NCI-H2227 (cell line): Measurements from ENCODE around the gene EHMT1.
"Not testable (repeated sequence)": the region's sequence is repeated elsewhere in the genome, so short reads cannot be mapped to it uniquely, and the experiment has no call there.

Experiments used
- DNase-seq: peaks from one replicate; lab custom pipeline; 2025; ENCODE audit not compliant: unreplicated experiment; lab: John Stamatoyannopoulos, UW

Gene EHMT1

DNA sequence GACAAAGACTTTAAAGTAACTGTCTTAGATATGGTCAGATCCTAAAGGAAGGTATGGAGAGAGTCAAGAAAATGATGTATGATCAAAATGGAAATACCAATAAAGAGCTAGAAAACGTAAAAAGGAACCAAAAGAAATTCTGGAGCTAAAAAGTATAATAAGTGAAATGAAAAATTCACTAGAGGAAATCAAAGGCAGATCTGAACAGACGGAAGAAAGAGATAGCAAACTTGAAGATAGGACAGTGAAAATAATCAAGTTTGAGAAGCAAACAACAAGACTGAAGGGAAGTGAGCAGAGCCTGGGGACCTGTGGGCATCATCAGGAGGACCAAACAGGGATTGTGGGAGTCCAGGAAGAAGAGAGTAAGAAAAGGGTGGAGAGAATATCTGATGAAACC is 115.4 kb downstream of the EHMT1 start:
- DNase-seq, result peak; percentile 2

DNA sequence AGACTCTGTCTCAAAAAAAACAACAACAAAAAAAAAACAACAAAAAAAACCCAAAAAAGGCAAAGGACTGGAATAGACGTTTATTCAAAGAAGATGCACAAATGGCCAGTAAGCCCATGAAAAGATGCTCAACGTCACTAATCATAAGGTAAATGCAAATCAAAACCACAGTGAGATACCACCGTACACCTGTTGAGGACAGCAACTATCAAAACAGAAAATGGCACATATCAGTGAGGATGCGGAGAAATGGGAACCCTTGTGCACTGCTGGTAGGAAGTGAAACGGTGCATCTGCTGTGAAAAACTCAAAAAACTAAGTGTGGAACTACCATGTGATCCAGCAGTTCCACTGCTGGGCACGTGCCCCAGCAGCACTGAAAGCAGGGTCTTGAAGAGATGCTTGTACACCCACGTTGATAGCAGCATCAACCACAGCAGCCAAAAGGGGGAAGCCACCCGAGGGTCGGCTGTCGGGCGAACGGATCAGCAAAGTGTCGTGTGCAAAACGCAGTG is 119.4 kb downstream of the EHMT1 start:
- not testable (repeated sequence) for DNase-seq

DNA sequence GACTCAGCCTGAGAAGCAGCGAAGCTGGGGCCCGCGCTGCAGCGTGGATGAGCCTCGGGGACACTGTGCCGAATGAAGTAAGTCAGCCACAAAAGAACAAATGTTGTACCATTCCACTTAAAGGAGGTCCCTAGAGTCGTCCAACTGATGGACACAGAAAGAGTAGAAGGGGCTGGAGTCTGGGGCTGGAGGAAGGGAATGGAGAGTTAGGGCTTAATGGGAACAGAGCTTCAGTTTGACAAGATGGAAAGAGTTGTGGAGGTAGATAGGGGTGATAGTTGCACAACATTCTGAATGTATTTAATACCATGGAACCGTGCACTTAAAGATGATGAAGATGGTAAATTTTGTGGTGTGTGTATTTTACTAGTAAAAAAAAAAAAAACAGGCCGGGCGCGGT is 119.9 kb downstream of the EHMT1 start:
- DNase-seq, result no peak

- DNase-seq, result no peak
These were observed 120.8 kb downstream of the EHMT1 start for GRCh38 chr9:137739371-137740309.

DNA sequence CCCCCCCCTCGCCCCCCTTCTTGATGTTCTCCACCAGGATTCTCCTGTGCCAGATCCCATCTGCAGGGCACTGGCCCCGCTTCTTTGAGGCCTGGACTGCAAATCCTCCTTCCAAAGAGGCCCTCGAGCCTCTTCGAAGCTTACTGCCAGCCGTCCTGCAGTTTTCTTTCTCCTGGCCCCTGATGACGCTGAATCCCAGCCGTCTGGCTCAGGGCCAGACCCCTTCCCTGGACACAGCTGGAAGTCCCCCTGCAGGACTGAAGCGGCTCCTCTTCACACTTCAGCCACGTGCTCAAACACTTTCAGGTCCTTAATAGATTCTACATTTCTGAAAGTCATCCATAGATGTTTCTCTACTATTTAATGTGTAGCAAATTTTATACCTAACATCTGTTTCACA is 121.5 kb downstream of the EHMT1 start:
- peak; percentile 51 for DNase-seq

GRCh38 chr9:137741330-137741729 is 122.5 kb downstream of the EHMT1 start:
- no peak for DNase-seq

- DNase-seq, result no peak
These were observed 123.9 kb downstream of the EHMT1 start for GRCh38 chr9:137742698-137743097.

- no peak for DNase-seq
These were observed 124.9 kb downstream of the EHMT1 start for GRCh38 chr9:137743695-137744094.

DNA sequence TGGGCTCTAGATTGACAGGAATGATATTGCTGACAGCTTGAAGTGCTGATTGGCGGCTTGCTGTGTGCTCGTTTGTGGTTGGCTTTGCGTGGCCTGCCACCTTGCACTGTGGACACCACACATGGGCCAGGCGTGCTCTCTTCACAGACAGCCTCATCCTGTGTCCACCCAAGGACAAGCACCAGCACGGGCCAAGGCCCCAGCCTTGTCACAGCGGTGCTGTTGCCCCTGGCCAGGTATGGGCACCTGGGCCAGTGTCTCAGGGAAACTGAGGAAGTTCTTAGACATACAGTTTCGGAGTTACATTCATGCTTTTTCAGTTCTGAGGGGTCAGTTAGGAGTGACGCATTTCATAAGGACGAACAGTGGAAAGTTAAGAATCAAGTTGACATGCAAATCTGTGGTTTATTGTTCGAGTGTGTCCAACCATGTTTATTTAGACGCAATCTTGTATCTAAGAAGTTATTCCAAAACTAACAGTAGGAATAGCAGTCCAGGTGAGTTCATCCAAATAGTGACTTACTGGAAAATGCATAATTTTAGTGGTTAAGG is 125.9 kb downstream of the EHMT1 start:
- DNase-seq, result no peak

DNA sequence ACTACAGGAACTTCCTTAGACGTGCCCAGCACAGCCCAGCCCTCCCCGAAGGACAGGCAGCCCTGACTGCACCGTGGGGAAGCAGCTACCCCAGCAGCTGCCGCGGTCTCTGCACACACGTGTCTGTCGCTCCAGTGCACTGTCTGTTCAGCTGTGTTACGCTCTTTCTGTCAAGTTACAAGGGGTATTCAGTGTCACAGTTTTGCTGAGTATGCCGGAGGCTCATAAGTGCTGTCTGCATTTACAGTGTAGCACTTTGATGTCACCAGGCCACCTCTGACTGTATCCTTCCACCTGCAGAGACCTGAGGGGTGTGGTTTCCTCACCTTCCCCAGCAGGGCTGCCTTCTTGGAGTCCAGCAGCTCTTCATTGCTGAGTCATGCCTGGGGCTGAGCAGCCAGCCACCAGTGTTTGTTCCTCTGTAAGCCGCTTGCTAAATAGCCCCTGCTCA is 126.8 kb downstream of the EHMT1 start:
- no peak for DNase-seq

DNA sequence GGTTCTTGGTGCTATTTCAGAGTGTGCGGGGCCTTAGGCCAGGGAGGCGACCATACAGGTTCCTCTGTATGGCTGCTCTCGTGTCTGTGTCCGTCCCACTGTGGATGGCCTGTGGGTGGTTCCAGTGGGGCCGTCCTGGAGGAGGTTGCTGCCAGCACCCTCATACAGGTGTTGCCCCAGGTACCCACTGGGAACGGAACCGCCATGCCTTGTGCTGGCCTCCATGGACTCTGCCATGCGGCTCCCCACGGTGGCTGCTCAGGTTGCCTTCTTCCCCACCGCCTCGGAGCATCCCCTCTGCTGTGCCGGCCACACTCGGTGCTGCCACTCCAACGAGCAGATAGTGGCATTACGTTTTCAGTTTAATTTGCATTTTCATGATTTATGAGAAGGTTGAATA is 129.5 kb downstream of the EHMT1 start:
- DNase-seq, result no peak

GRCh38 chr9:137748741-137749140 is 129.9 kb downstream of the EHMT1 start:
- DNase-seq, result no peak

GRCh38 chr9:137749511-137749910 is 130.7 kb downstream of the EHMT1 start:
- no peak for DNase-seq

GRCh38 chr9:137750007-137750406 is 131.2 kb downstream of the EHMT1 start:
- no peak for DNase-seq

GRCh38 chr9:137750566-137750965 is 131.8 kb downstream of the EHMT1 start:
- no peak for DNase-seq

- no peak for DNase-seq
These were observed 132.8 kb downstream of the EHMT1 start for GRCh38 chr9:137751616-137752015.

DNA sequence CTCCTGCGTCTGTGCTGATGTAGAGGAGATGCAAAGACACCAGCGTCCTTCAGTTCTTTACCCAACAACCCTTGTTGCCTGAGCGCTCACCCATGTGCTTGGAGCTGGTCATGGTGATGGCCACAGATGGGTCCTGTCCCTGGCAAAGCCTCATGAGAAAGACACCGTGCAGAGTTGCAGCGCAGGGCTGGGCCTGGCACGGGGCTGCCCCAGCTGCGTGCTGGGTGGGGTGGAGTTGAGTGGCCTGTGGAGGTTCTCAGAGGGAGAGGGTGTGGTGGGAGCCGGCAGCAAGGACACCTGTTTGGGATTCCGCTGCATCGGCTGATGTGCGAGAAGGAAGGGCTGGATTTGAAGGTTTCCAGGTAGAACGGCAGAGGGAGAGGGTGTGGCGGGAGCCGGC is 133.6 kb downstream of the EHMT1 start:
- no peak for DNase-seq

GRCh38 chr9:137753192-137753765 is 134.5 kb downstream of the EHMT1 start:
- DNase-seq, result no peak

GRCh38 chr9:137755261-137755927 is 136.6 kb downstream of the EHMT1 start:
- no peak for DNase-seq

- DNase-seq, result no peak
These were observed 137.4 kb downstream of the EHMT1 start for GRCh38 chr9:137756045-137756744.

DNA sequence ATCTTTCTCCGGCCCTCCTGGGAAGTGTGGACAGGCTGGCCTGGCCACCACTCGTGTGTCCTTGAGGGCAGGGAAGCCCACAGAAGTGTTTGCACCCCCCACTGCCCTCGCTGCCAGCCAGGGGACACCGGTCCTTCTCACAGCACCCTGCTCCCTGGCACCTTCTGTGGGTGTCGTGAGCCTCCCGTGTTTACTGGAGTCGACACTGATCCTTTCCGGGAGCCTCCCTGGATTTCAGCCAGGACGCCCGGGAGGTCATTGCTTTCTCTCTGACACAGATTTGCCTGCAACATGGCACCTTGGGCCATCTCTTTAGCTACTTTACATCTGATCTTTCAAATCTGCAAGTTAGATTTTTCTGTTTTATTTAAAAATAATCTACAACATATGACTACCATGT is 138.3 kb downstream of the EHMT1 start:
- no peak for DNase-seq
